ENCODE data around the gene COLEC11.

The COLEC11 gene

DNA sequence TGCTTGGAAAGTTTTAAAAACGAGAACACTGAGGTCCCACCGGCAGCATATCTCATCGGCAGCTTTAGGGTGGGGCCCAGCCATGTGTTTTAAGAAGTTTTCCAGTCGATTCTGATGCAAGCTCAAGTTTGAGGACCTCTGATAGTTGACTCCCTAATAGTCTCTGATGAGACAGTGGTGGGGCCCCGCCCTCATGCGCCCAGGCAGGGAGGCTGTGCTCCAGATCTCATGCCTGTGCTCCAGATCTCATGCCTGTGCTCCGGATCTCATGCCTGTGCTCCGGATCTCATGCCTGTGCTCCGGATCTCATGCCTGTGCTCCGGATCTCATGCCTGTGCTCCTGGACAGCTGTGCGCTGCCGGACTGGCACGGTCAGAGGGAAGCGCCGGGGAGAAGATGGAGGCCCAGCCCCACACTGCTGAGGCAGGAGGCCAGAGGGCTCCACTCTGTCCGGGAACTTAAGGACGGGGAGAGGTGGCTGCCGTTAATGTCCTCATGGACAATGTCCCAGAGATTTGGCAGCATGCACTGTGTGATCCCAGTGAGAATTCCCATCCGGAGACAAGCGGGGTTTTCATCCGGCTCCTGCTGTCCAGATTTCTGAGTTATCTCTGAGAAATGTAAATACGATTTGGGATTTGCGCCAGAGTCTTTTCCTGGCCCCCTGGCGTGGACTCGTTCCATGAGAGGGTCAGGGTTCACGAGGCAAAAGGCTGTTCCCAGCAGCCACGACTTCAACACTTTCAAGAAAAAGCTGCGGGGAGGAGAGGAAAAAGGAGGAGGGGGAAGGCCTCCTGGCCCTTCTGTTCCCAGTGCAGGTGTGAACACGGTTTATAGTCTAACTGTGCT, 9.4 kb upstream of the COLEC11 start:
- DNase-seq: no peak

DNA sequence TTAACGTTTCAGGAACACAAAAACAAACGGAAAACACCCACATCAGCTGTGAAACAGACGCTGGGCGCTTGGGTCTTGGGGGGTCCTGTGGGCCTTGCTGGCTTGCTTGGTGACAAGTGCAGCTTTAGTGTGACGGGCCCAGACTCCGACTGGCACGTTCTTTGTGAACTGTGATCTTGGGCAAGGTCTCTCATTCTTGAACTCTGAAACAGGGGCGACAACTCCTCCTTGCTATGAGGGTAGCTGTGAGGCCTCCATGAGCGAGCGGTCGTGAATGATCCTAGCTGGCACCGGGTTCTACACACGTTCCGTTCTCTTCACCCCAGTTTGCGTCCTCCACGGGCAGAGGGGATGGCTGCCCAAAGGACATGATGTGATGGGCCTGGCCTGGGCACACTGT, 8.7 kb upstream of the COLEC11 start:
- no peak for DNase-seq

DNA sequence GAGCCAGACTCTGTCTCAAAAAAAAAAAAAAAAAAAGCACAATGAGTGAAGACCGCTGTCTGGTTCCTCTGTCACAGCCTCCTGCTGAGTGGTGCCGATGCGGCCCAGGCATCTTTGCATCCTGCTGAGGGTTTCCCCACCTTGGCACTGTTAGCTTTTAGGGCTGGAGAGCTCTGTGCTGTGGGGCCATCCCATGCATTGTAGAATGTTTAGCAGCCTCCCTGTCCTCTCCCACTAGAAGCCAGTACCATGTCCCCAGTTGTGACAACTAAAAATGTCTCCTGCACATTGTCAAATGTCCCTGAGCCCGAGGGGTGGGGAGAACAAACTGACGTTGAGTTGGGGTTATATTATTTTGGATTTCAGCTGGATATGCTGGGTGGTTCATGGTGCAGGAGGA, 7.9 kb upstream of the COLEC11 start:
- no peak for DNase-seq

DNA sequence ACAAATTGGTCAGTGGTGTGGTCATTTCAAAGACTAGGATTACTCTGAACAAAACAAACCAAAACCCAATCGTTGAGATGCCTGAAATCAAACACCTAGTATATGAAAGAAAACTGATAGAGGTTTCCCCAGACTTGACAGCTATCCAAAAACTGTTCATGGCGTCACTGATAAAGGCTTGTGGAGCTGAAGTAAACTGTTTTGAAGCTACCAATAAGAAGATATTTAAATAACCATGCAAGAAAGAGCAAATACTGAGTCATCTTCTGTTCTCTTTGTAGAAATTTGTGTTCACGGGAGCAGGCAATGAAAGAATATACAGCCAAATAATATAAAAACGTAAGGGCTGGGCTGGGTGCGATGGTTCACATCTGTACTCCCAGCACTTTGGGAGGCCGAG, 7.5 kb upstream of the COLEC11 start:
- DNase-seq: peak; percentile 83

DNA sequence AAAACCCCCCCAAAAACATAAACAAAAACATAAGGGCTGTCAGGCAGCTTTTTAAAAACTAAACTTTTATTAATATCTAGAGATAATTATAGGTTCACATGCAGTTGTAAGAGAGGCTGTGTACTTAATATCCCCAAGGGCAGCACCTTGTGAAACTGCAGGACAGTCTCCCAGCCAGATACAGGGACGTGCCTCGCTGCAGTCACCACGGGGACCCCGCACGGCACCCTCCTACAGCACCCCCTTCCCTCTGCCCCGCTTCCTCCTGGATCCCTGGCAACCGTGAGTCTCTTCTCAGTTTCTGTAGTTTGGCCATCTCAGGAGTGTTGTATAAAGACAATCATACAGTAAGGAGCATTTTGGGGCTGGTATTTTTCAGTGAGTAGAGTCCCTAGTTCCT, 6.8 kb upstream of the COLEC11 start:
- DNase-seq: no peak

DNA sequence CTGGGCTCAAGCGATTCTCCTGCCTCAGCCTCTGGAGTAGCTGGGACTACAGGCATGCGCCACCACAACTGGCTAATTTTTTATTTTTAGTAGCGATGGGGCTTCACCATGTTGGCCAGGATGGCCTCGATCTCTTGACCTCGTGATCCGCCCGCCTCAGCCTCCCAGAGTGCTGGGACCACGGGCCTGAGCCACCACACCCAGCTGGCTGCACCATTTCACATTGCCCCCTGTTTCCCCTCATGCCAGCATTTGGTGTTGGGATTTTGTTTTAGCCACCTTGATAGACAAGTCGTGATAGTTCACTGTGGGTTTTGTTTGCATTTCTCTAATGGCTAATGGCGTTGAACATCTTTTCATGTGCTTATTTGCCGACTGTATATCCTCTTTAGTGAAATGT, 5.8 kb upstream of the COLEC11 start:
- no peak for DNase-seq

DNA sequence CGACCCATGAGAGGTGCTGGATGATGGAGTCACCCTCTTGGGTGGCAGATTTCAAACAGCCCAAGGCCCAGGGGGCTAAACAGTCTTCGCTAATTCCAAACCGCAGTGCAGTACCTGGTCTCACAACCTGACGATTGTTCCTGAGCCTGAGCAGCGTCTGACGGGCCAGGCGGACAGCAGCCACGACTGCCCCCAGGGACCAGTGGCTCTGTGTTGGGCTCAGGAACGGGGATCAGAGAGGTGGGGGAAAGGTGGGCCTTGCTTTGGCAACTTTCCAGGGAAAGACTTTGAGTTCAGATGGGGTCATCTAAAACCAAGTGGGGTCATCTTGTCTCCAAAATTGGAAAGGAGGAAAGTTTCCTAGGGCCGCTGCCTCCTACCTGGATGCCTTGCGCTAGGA, 492 bp downstream of the COLEC11 start:
- no peak for DNase-seq

DNA sequence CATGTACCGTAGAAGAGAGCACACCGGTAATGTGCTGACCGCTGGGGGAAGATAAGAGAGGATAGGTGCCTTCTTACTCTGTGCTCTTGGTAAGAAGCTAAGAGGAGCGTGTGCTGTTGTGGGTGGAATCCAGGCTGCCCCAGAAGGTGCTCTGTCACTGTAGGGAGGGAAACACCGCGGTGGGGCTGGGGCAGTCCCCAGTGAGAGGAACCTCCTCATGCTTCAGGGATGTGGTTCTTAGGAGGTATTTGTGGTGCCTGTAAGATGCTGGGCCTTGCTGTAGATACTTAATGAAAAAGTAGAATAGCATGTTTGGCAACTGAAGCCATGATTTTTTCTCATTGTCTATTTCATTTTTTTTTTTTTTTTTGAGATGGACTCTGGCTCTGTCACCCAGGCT, 1.1 kb downstream of the COLEC11 start:
- peak; percentile 30 for DNase-seq

DNA sequence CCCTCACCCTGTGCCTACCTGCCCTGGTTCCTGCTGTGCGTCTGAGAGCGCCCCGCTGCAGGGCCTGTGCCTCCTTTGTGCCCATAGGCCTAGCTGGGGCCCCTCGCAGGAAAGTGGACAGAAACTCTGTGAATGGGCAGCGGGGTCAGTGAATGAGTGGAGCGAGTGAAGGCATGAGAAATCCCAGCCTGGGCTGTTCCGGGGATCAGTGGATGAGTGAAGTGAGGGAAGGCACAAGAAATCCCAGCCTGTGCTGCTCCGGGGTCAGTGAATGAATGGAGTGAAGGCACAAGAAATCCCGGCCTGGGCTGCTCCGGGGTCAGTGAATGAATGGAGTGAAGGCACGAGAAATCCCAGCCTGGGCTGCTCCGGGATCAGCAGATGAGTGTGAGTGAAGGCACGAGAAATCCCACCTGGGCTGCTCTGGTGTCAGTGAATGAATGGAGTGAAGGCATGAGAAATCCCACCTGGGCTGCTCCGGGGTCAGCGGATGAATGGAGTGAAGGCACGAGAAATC, 2.0 kb downstream of the COLEC11 start:
- DNase-seq: no peak

DNA sequence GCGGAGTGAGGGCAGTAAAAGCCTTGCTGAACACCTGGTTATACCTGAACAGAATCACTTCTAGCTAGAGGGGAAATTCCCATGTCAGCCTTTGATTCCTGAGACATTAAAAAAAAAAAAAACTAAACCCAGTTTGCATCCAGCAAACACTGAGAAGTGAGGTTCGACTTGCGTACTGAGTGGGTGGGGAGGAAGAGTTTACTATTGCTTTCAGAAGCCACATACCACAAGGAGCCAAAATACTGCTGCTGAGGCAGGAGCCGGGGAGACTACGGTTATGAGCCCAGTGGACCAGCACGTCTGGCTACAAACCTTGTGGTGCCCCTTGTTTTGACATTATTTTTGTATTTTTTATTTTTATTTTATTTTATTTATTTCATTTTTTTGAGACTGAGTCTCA, 2.7 kb downstream of the COLEC11 start:
- DNase-seq: no peak

DNA sequence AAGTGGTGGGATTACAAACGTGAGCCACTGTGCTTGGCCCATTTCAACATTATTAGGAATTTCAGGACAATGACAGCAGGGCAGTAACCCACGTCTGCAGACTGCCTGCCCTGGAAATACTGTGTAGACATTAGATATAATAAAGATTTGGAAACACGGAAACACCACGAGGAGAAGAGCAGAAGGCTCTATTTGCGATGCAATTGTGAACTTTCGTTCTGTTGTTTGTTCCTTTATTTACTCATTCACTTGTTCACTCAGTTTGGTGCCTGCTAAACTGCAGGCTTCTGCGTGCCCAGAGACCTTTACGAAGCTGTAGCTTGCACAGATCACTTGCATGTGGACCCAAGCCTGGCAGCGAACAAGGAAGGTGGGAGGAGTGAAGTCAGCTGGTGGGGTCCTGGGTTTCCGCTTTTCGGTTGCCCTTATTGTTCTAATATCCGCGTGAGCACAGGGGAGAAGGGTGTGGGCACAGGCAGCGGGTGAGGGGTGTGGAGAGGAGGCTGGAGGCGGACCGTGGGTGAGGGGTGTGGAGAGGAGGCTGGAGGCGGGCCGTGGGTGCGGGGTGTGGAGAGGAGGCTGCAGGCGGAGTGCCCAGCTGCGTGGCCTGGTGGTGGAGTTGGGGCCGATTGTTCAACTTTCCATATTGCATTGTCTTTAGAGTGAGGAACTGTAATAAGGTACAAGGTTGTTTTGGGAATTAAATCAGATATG, 3.4 kb downstream of the COLEC11 start:
- DNase-seq: peak; percentile 16

DNA sequence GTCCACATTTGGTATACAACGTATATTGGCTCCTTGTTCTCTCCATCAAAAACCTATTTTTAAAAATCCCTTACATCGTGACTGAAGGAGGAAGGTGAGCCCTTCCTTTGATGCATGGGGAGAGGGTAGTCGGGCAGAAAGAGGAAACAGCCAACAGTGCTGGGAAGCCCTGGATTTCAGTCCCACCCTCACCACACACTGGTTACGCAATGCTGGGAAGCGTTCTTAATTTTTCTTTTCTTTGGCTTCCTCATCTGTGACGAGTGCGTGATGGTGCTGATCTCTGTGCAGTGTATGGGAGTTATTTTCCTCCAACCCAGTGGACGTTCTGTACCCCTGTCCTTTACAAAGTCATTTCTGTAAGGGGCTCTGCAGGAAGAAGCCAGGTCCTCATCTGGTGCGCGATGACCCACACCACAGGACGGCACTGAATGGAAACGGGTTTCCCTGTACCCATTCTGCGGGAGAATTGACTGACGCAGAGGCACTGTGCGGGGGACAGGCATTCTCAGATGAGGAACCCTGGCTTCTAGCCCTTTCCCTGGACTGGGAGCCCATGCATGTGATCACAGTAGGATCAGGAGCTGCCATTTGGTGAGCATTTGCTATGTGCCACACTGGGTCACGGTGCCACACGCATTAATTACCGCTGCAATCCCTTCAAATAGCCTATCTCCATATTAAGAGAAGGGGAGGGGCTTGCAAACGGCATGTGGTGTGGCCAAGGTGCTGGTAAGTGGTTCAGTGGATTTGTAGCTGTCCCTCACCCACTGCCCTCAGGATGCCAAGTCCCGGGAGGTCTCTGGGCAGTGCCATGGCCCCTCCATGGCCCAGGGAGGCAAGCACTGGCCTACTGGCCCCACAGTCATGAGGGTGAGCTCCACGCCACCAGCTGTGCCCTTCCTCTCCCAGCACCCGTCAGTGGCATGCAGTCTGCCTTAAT, 4.3 kb downstream of the COLEC11 start:
- no peak for DNase-seq

DNA sequence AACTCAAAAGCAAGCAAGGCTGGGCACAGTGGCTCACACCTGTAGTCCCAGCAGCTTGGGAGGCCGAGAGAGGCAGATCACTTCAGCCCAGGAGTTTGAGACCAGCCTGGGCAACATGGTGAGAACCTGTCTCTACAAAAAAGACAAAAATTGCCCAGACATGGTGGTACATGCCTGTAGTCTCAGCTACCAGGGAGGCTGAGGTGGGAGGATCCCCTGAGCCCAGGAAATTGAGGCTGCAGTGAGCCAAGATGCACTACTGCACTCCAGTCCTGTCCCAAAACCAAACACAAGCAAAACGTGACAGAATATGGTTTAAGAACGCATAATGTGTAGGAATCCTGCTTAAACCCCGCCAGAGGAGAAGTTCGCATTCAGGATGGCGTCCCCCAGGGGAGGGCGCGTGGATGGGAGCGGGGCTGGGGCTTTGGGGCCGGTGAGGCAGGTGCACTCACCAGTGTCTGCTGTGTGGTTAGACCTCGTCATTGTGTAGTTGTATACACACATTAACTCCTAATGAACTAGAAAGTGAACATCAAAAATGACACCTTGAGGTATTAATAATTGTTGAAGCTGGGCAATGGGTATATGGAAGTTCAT, 5.4 kb downstream of the COLEC11 start:
- no peak for DNase-seq

DNA sequence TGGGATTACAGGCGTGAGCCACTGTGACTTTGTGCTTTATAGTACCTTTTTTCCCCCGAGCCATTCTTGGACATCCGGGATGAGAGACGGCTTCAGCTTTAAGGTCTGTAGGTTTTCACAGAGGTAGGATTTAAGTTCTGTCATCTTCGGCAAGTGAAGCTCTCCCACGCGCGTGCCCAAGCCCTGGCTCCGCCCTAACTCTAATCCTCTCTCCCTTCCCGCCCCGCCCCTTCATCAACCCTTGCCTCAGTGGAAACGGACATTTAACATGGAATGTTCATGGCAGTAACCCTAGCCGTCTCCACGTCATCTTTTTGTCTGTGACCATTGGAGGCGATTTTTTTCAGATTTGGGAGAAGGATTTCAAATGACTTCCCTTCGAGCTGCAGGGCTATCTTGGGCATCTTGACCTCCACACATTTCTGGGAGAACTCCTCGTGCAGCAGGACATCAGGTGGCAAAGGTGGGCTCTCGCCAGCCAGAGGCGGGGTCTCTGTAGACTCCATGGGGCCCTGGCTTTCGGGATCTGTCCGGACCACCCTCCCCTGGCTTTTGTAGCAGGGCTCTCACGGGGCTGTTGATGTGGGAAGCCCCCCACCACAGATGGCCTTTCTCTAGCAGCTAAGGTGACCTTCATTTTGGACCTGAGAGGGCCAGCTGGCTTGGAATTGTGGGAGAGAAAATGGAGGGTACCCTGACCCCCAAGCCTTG, 6.8 kb downstream of the COLEC11 start:
- no peak for DNase-seq

DNA sequence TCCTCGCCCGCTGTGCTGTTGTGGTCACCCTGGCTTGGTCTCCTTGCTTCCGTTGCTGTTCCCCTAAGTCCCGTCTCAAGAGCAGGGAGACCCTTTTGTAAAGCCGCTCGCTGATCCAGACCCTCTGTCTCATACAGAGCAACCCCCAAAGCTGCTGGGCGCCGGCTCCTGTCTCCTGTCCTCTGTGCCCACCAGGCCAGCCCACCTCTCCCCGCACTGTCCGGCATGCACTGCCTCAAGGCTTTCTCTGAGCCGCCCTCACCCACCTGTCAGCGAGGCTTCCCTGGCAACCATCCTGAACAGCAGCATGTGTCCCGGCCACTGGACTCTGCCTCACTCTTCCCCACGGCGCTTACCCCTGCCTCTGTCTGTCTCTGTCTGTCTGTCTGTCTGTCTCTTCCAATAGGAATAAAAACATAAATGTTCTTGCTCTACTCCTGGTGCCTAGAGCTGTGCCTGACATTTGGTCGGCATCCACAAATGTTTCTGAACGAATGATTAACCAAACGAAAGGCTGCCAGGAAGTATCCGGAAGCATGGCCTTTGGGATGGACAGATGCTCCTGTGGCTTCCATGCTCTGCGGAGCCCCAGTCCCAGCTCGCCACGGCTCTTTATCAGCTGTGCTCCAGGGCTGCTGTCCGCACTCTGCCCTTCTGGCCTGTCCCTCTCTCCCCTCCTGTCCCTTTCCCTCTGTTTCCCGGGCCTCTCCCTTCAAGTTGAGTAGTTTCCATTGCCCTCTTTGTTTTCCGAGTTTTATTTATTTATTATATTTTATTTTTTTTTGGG, 7.8 kb downstream of the COLEC11 start:
- DNase-seq: no peak

DNA sequence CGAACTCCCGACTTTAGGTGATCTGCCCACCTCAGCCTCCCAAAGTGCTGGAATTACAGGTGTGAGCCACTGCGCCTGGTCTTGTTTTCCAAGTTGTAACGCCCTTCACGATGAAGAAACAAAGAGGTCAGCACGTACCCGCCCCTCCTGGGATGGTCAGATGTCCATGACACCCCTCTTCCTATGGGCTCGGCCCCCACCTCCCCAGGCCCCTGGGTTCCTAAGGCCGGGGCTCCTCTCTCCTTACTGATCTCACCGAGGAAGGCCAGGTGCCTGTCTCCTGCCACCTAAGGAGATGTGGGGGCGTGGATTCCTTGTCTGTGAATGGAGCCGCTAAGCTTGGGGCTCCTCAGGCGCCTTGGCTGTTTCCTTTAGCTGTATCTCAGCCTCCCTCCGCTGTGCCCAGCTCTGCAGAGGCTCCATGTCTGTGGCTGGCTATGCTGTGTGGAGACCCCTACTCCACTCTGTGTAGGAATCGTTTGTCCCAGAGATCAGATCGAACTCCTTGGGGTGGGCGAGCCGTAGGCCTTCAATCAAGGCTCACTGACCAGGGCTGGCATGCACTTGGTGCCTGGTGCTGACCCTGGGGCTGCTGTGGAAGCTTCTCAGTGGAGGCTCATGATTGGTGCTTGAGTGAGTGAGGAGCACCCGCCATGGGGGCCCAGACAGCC, 8.8 kb downstream of the COLEC11 start:
- no peak for DNase-seq

DNA sequence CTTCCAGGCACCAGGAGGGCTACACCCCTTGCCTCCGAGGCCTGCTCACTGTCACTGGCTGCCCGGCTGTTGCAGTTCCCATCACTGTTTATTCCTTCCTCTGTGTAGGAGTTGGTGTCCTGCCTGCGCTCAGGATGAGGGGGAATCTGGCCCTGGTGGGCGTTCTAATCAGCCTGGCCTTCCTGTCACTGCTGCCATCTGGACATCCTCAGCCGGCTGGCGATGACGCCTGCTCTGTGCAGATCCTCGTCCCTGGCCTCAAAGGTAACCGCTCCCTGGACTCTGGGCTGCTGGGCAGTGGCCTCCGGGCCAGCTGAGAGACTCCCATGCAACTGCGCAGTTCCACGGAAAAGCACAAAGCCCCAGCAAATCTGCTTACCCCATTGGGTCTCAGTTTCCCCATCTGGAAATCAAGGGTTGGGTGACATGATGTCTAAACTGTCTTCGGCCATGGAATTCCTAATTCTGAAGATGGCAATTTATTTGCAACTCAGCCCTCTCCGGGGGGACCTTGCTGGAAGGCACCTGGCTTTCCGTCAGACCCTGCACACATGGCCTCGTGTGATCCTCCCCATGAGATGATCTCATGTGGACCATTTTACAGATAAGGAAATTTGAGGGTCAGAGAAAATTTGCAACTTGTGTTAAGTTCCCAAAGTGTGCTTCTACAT, 9.4 kb downstream of the COLEC11 start:
- DNase-seq: no peak

DNA sequence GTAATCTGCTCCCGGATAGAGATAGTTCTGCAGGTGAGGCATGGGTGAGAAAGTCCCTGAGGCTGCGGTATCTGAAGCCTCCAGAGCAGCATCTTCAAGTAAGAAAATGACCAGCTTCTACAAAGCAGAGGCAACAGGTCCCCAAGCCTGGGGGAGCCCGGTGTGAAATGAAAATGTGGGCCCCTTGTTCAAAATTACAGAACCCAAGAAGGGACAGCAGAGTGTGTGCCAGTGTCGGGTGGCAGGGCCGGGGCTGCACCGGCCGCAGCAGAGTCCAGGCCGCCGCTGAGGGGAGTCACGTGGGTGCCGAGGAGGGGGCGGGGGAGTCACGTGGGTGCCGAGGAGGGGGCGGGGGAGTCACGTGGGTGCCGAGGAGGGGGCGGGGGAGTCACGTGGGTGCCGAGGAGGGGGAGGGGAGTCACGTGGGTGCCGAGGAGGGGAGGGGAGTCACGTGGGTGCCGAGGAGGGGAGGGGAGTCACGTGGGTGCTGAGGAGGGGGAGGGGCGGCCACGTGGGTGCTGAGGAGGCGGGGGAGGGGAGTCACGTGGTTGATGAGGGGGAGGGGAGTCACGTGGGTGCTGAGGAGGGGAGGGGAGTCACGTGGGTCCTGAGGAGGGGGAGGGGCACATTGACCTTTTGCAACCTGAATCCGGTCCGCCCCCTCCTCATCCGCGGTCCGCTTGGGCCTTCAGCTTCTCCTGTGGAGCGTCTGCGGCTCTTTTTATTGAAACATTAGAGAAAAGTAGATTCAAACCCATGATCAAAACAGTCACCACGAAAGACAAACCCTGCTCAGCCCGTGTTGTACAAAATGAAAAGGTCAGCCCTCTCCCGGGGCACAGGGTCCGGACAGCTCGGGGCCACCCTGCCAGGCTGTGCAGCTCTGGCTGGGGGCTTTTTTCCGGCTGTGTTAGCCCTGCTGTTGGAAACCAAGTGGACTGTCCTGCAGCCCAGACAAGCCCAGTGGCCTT, 10.4 kb downstream of the COLEC11 start:
- DNase-seq: peak; percentile 65

DNA sequence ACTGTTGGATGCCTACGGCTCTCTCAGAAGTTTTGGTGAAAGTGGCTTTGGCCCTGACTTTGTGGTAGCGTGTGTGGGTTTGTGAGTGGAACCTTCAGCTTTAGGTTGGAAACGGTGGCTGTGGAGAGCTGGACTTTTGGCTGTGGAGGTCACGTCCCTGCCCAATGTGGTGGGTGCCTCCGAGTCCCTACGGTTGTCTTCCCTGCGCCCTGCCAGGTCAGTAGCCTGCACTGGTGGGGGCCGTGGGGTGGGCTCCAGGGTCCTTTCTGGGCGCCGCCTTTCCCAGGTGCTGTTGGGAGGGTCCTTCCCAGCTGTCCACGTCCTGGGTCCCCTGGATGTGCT, 11.1 kb downstream of the COLEC11 start:
- no peak for DNase-seq
